K562 (cell line): ENCODE measurements around the gene BIRC5. TPM values are rescaled to one million over a fixed set of nuclear protein-coding genes. Genes with fewer than 3 reads are reported as not detected.

ENCODE experiments used
- ATF7 ChIP-seq: fragments of 450-650 bp; IDR thresholded peaks from 2 replicates; pipeline ENCODE4 v1.7.1; 2014; ENCODE audit warnings: mild to moderate bottlenecking, moderate library complexity
- DLX4 ChIP-seq: fragments of 250-450 bp; sonication (Bioruptor Pico); IDR thresholded peaks from 2 replicates; pipeline ENCODE4 v1.6.1; 2021; ENCODE audit warnings: mild to moderate bottlenecking
- ELF4 ChIP-seq: fragments of 450-650 bp; formaldehyde crosslinking; IDR thresholded peaks from 2 replicates; pipeline ENCODE4 v1.4.0; 2022; ENCODE audit warnings: missing genetic modification characterization
- ETV6 ChIP-seq, 3 experiments: fragments of 150-350 bp in 1 of 3; sonication (generic) in 1 of 3; formaldehyde crosslinking in 1 of 3; IDR thresholded peaks; 2 replicates each; pipeline versions ENCODE4 v1.6.1 to v1.8.0; 2014 to 2022; ENCODE audit warnings: borderline replicate concordance in 2 of 3, low read depth in 2 of 3, antibody characterized with exemption in 1 of 3, low read length in 1 of 3, mild to moderate bottlenecking in 1 of 3, missing genetic modification reagents in 1 of 3
- EWSR1 ChIP-seq: fragments of 450-650 bp; IDR thresholded peaks from 2 replicates; pipeline ENCODE4 v1.6.1; 2018; ENCODE audit warnings: borderline replicate concordance, mild to moderate bottlenecking, low read depth, moderate library complexity; ENCODE audit not compliant: partially characterized antibody
- KAT8 ChIP-seq: fragments of 450-650 bp; IDR thresholded peaks from 2 replicates; pipeline ENCODE4 v1.6.1; 2016; ENCODE audit warnings: low read depth, mild to moderate bottlenecking
- MEIS2 ChIP-seq: fragments of 450-650 bp; IDR thresholded peaks from 2 replicates; pipeline ENCODE4 v1.6.1; 2014; ENCODE audit warnings: mild to moderate bottlenecking; ENCODE audit not compliant: partially characterized antibody
- MITF ChIP-seq: IDR thresholded peaks from 2 replicates; pipeline ENCODE4 v1.6.1; 2014; ENCODE audit warnings: antibody characterized with exemption
- MTA1 ChIP-seq: fragments of 450-650 bp; IDR thresholded peaks from 2 replicates; pipeline ENCODE4 v1.6.1; 2017; ENCODE audit warnings: borderline replicate concordance
- NBN ChIP-seq: fragments of 450-650 bp; IDR thresholded peaks from 2 replicates; pipeline ENCODE4 v1.6.1; 2016; ENCODE audit warnings: low read depth, mild to moderate bottlenecking
- NCOA2 ChIP-seq, 2 experiments: fragments of 450-650 bp; IDR thresholded peaks; 2 replicates each; pipeline ENCODE4 v1.6.1; 2018; ENCODE audit warnings: mild to moderate bottlenecking in 2 of 2, moderate library complexity in 1 of 2; ENCODE audit not compliant: partially characterized antibody in 2 of 2
- POLR2A ChIP-seq: fragments of 450-650 bp; conservative IDR thresholded peaks from 2 replicates; pipeline ENCODE4 v1.6.1; 2016
- RBM34 ChIP-seq: fragments of 200-400 bp; formaldehyde crosslinking; IDR thresholded peaks from 2 replicates; pipeline ENCODE4 v1.6.1; 2018; ENCODE audit warnings: low read length, borderline replicate concordance; ENCODE audit not compliant: insufficient read depth
- SAP30 ChIP-seq: fragments of 200-600 bp; sonication (generic); IDR thresholded peaks from 2 replicates; pipeline ENCODE4 v1.6.1; 2012; ENCODE audit warnings: borderline replicate concordance, low read depth, mild to moderate bottlenecking, moderate library complexity, low read length, control low read depth, inconsistent platforms; ENCODE audit not compliant: insufficient read depth, poor library complexity, severe bottlenecking
- SIRT6 ChIP-seq: IDR thresholded peaks from one replicate; pipeline ENCODE4 v1.6.1; 2012; ENCODE audit warnings: low read depth, mild to moderate bottlenecking, control low read depth, inconsistent platforms, low read length, moderate library complexity
- SLC30A9 ChIP-seq: fragments of 250-450 bp; sonication (Bioruptor Pico); IDR thresholded peaks from 2 replicates; pipeline ENCODE4 v1.8.0; 2022; ENCODE audit warnings: mild to moderate bottlenecking, moderate library complexity
- ZKSCAN1 ChIP-seq: fragments of 150-350 bp; IDR thresholded peaks from 2 replicates; pipeline ENCODE4 v1.6.1; 2016; ENCODE audit warnings: low read depth, low read length
- ZNF274 ChIP-seq: IDR thresholded peaks from 2 replicates; pipeline ENCODE4 v1.6.1; 2011; ENCODE audit warnings: low read depth, mild to moderate bottlenecking, low read length, moderate library complexity, borderline replicate concordance
- ZNF445 ChIP-seq: fragments of 250-450 bp; sonication (Bioruptor Pico); IDR thresholded peaks from 2 replicates; pipeline ENCODE4 v1.4.0; 2020; ENCODE audit warnings: low read depth, mild to moderate bottlenecking, moderate library complexity
- polyA plus RNA-seq, 8 experiments: library from polyadenylated mRNA; depleted of rRNA in 4 of 8; stranded (reverse) in 5 of 8; unstranded in 3 of 8; fragments of >200 nt; fragmentation: Nextera tagmentation in 2 of 8; fragmentation: Illumina TruSeq in 1 of 8; extraction: Ambion mirVana in 2 of 8; extraction: Trizol in 1 of 8; gene quantifications; 2 replicates each; pipeline versions ENCODE4 v1.2.1 to v1.2.3, GENCODE V29; 2011 to 2014; ENCODE audit warnings: inconsistent platforms in 1 of 8, missing spikeins in 1 of 8
- total RNA-seq, 7 experiments: library from RNA; depleted of rRNA in 6 of 7; stranded (reverse); fragments of >200 nt in 6 of 7; fragmentation: Illumina TruSeq in 2 of 7; extraction: Trizol in 2 of 7; gene quantifications; 2 replicates each; pipeline versions ENCODE4 v1.2.1 to v1.2.3, GENCODE V29; 2011 to 2021; ENCODE audit warnings: low replicate concordance in 1 of 7
- TF ChIP-seq, protein P1 (sequence below): sonication (generic); formaldehyde crosslinking; IDR thresholded peaks from 2 replicates; pipeline ENCODE4 v1.8.0; 2023; ENCODE audit warnings: mild to moderate bottlenecking, missing genetic modification reagents
- TF ChIP-seq, protein P2 (sequence below), 2 experiments: IDR thresholded peaks in 1 of 2; conservative IDR thresholded peaks in 1 of 2; 2 replicates each; pipeline ENCODE4 v1.6.1; 2016; ENCODE audit warnings: low read depth in 2 of 2, mild to moderate bottlenecking in 1 of 2, missing compliant biosample characterization in 1 of 2, missing genetic modification characterization in 1 of 2, moderate library complexity in 1 of 2

BIRC5 gene
- total and polyA plus RNA-seq, 9 of the 15 experiments (the other 6 are each of a cell fraction or from before 2014, with no cell fraction given): 64.4 to 140 (median 101) TPM

DNA sequence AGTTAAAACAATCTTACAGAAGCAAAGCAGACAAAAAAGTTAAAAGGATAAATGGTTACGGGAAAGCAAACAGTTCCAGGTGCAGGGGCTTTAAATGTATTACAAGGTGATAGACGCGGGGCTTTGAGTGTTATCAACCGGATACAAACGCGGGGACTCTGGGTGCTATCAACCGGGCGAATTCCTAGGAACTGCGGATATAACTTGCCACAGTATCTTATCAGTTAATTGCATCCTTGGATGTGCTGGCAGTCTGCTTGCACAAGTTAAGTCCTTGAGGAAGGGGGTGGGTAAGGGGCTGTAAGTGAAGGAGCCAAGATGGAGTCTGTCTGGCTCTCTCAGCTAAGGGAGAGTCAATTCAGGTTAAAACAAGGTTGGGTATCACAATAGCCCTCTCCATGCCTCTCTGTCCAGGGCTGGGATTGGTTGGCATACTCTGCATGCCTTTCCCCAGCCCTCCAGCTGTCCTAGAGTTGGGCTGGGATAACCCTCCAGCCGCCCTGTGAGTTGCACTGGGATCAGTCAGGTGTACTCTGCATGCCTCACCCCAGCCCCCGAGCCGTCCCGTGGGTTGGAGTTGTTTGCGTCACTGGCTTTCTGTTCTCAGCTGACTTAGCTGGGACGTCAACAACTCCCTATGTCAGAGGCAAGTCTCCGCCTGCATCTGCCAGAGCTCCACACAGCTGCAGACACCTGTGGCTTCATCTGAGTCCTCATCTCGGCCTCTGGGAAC, 58.3 kb downstream of the BIRC5 start (continued):
- TF ChIP-seq, protein P1, sequence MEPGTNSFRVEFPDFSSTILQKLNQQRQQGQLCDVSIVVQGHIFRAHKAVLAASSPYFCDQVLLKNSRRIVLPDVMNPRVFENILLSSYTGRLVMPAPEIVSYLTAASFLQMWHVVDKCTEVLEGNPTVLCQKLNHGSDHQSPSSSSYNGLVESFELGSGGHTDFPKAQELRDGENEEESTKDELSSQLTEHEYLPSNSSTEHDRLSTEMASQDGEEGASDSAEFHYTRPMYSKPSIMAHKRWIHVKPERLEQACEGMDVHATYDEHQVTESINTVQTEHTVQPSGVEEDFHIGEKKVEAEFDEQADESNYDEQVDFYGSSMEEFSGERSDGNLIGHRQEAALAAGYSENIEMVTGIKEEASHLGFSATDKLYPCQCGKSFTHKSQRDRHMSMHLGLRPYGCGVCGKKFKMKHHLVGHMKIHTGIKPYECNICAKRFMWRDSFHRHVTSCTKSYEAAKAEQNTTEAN: no peak
- TF ChIP-seq RBM34 (no peak), NCOA2 (IDR thresholded peaks at IDR 0.05; ENCODE audit: partially characterized antibody in 2 of 2) (no peak), SLC30A9 (CRISPR knock-in tag) (peak; percentile 98), SIRT6 (no peak), KAT8 (no peak), ZKSCAN1 (no peak), SAP30 (no peak), ELF4 (peak; percentile 99), EWSR1 (no peak), ZNF445 (CRISPR knock-in tag) (peak; percentile 97), MTA1 (peak; percentile 66; the same call in 1 of the 2 replicates), ETV6 (IDR thresholded peaks at IDR 0.05; ENCODE audit: borderline replicate concordance in 1 of 2, low read depth in 2 of 2, low read length in 1 of 2) (peak in 1 of 2 experiments; percentile 78; a peak in 2 of 4 replicates), ETV6 (CRISPR knock-in tag; IDR thresholded peaks at IDR 0.05; ENCODE audit: borderline replicate concordance) (no peak), MEIS2 (no peak), ATF7 (peak; percentile 70), ZNF274 (no peak), DLX4 (CRISPR knock-in tag) (peak; percentile 68; the same call in 1 of the 2 replicates), NBN (peak; percentile 30; the same call in 1 of the 2 replicates), MITF (peak; percentile 55), POLR2A (no peak)
- TF ChIP-seq, protein P2, sequence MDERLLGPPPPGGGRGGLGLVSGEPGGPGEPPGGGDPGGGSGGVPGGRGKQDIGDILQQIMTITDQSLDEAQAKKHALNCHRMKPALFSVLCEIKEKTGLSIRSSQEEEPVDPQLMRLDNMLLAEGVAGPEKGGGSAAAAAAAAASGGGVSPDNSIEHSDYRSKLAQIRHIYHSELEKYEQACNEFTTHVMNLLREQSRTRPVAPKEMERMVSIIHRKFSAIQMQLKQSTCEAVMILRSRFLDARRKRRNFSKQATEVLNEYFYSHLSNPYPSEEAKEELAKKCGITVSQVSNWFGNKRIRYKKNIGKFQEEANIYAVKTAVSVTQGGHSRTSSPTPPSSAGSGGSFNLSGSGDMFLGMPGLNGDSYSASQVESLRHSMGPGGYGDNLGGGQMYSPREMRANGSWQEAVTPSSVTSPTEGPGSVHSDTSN (CRISPR knock-in tag; IDR thresholded peaks at IDR 0.05; ENCODE audit: low read depth): no peak
- TF ChIP-seq, protein P2 (tag; conservative IDR thresholded peaks at IDR 0.05; ENCODE audit: low read depth): peak; percentile 81
